HuH-7.5 (cell line): ENCODE data around the gene ADAMTS3.

ENCODE experiments used
- DNase-seq: peaks from one replicate; pipeline ENCODE4 v3.0.0; 2011; ENCODE audit warnings: low spot score

ADAMTS3 gene

GRCh38 chr4:72341432-72341820 lies 227.6 kb downstream of the ADAMTS3 start:
- DNase-seq: no peak

- DNase-seq: no peak
Observed at GRCh38 chr4:72340803-72341431, 228.1 kb downstream of the ADAMTS3 start.

GRCh38 chr4:72338060-72338459 lies 231.0 kb downstream of the ADAMTS3 start:
- no peak for DNase-seq

- no peak for DNase-seq
Observed at GRCh38 chr4:72330381-72330780, 238.6 kb downstream of the ADAMTS3 start.

- no peak for DNase-seq
Observed at GRCh38 chr4:72326692-72327632, 242.1 kb downstream of the ADAMTS3 start.

- no peak for DNase-seq
Observed at GRCh38 chr4:72325215-72325614, 243.8 kb downstream of the ADAMTS3 start.

- no peak for DNase-seq
Observed at GRCh38 chr4:72323227-72323626, 245.8 kb downstream of the ADAMTS3 start.

GRCh38 chr4:72320223-72320948 lies 248.6 kb downstream of the ADAMTS3 start:
- DNase-seq: no peak

GRCh38 chr4:72319601-72320021 lies 249.4 kb downstream of the ADAMTS3 start:
- DNase-seq: no peak

GRCh38 chr4:72318421-72319170 lies 250.4 kb downstream of the ADAMTS3 start:
- no peak for DNase-seq

GRCh38 chr4:72314869-72315268 lies 254.2 kb downstream of the ADAMTS3 start:
- no peak for DNase-seq

- no peak for DNase-seq
Observed at GRCh38 chr4:72313121-72313520, 255.9 kb downstream of the ADAMTS3 start.

GRCh38 chr4:72312032-72312650 lies 256.9 kb downstream of the ADAMTS3 start:
- DNase-seq: no peak

- no peak for DNase-seq
Observed at GRCh38 chr4:72311291-72311690, 257.7 kb downstream of the ADAMTS3 start.

- no peak for DNase-seq
Observed at GRCh38 chr4:72305620-72306019, 263.4 kb downstream of the ADAMTS3 start.

GRCh38 chr4:72305080-72305479 lies 263.9 kb downstream of the ADAMTS3 start:
- DNase-seq: no peak

- DNase-seq: no peak
Observed at GRCh38 chr4:72302981-72303704, 265.9 kb downstream of the ADAMTS3 start.

- DNase-seq: no peak
Observed at GRCh38 chr4:72301759-72302158, 267.3 kb downstream of the ADAMTS3 start.

GRCh38 chr4:72300126-72300525 lies 268.9 kb downstream of the ADAMTS3 start:
- no peak for DNase-seq

GRCh38 chr4:72295966-72296557 lies 273.0 kb downstream of the ADAMTS3 start:
- no peak for DNase-seq
